KOPT-K1 (cell line): ENCODE measurements around the gene USP36.
A peak's percentile ranks its signal among the peaks of the same experiment; 100 is the strongest.
"Not testable (repeated sequence)": the region's sequence is repeated elsewhere in the genome, so short reads cannot be mapped to it uniquely, and the experiment has no call there.

ENCODE experiments used
- H3K27ac ChIP-seq: fragments of 200-600 bp; sonication (generic); 2 replicates; pipeline ENCODE4 v1.5.1; 2016; ENCODE audit warnings: antibody characterized with exemption, mild to moderate bottlenecking, low read depth, low read length; ENCODE audit not compliant: poor library complexity, severe bottlenecking
- H3K36me3 ChIP-seq: fragments of 200-600 bp; sonication (generic); 2 replicates; pipeline ENCODE4 v1.5.1; 2017; ENCODE audit warnings: antibody characterized with exemption, mild to moderate bottlenecking, low read length, moderate library complexity; ENCODE audit not compliant: insufficient read depth
- H3K9me3 ChIP-seq: fragments of 200-600 bp; sonication (generic); 2 replicates; pipeline ENCODE4 v1.5.1; 2017; ENCODE audit warnings: antibody characterized with exemption, low read length, mild to moderate bottlenecking; ENCODE audit not compliant: insufficient read depth, poor library complexity, severe bottlenecking

Gene USP36

DNA sequence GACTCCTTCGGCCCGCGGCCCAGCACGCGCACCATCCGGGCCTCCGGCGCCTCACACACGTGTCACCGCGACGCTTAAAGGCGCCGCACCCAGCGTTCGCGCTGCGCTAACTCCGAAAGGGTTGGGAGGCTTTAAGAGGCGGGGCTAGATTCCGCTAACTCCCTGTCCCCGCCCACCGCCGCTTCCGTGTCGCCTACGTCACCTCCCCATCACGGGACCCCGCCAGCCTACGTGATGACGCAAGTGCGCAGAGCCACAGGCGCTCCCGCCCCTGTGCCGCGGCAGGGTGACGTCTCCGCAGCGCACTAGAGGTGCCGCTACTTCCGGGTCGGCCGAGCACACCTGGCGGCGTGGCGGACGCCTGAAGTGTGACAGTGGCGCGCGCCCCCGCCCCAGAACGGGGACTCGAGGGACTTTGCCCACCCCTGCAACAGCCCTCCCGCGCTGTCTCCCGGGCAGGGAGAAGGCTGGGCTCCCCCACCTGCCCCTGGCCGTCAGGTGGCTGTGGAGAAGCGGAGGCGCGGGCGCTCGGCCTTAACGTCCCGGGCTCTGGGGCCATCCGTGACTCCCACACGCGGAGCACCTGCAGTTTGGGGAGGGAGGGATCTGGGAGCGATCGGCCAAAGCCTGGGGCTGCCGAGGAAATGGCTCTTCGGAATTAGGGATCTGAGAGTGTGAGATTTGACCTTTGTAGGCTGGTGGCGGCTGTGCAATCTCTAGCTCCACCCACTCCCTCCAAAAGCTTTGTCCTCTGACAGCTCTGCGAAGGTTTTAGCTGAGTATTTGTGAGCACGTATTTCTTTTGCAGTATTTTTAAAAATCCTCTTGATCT is at the start of gene USP36:
USP36 (minus strand) TSS at position 35 of the 832 bp plus-strand sequence. CDS start 4,451 bp downstream, outside the sequence.
- Histone ChIP-seq H3K36me3 (peaks cover 26% of the 10 kb centered on the region), H3K9me3 (no peaks in the 10 kb centered on the region), H3K27ac (peak within 1 kb of the TSS; percentile 90)

DNA sequence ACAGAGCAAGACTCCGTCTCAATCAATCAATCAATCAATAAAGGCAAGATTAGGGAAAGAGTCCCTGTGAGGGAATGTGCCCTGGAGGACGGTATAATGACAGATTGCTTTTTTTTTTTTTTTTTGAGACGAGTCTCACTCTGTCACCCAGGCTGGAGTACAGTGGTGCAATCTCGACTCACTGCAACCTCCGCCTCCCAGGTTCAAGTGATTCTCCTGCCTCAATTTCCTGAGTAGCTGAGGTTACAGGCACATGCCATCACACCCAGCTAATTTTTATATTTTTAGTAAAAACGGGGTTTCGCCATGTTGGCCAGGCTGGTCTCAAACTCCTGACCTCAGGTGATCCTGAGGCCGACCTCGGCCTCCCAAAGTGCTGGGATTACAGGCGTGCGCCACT is 49.5 kb upstream of the USP36 start:
- not testable (repeated sequence) for H3K36me3 ChIP-seq, H3K27ac ChIP-seq, H3K9me3 ChIP-seq

DNA sequence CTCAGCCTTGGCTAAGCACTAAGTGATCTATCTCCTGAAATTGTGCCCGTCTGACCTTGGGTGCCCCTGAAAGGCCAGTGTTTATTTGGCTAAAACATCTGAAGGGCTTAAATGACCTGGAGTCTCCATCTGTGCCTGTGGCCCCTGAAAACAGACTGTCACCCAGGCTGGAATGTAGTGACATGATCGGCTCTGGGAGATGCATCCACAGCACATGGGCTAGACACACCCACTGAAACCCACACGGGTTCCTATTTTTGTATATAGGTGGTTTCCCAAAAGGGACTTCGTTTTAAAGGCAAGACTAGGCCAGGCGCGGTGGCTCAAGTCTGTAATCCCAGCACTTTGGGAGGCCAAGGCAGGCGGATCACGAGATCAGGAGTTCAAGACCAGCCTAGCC is 48.9 kb upstream of the USP36 start:
- H3K9me3 ChIP-seq: no peaks in the 10 kb centered on the region
- no peak overlapping the region for H3K27ac ChIP-seq
- H3K36me3 ChIP-seq: no peaks in the 10 kb centered on the region

DNA sequence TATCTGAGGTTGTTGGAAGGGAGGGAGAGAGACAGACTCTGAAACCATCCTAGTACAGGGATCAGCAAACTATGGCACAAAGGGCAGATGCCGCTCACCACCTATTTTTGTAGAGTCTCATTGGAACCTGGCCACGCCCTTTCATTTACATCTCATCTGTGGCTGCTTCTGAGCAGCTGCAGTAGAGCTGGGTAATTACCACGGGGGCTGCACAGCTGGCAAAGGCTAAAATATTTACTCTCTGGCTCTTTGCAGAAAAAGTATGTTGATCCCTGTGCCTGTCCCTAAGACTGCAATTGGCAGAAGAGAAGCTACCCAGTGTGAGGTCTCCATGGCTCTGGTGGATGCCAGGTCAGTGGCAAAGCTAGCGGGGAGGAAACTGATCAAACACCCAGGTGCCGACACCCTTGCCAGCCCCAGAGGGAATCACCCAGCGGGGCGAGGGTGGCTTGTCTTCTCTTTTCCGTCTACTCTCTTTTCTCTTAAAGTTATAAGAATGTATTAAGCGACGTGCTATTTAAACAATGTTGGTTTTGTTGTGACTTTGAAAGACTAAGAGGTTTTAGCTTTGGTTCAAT is 48.4 kb upstream of the USP36 start:
- no peaks in the 10 kb centered on the region for H3K36me3 ChIP-seq
- no peaks in the 10 kb centered on the region for H3K9me3 ChIP-seq
- H3K27ac ChIP-seq: no peak overlapping the region

DNA sequence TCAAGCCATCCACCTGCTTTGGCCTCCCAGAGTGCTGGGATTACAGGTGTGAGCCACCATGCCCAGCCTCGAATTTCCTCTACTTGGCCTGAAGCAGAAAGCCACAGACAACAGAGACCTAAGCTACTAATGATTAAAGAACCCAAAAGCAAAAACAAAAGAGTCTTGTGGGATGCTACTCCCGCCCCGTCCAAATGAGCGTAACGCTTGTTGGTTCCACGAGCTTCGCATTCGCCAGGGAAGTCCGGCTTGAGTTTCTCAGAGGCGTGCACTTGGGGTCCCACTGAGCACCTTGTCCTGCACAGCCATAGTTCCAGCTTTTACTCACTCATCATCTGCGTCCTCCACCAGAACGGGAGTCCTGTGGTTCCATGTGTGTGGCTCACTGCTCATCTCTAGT is 46.3 kb upstream of the USP36 start:
- Histone ChIP-seq H3K27ac (no peak overlapping the region), H3K36me3 (no peaks in the 10 kb centered on the region), H3K9me3 (no peaks in the 10 kb centered on the region)

DNA sequence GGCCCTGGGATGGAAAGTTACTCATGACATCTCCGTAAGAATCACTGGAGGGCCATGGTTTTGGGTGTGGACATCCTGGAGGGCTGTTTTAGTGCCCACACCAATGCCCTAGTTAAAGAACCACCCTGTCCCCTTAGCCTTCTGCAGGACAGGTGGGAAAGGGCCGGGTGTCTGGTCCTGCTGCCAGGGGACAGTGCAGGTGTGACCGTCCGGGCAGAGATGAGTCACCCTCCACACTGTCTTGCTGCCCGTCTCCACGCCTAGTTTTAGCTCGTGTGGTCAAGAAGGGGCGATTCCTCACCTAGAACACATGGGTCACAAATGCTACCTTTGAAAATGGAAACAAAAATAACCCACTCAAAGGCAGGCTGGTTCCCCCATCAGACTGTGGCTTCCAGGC is 45.3 kb upstream of the USP36 start:
- Histone ChIP-seq H3K27ac (no peak overlapping the region), H3K36me3 (no peaks in the 10 kb centered on the region), H3K9me3 (no peaks in the 10 kb centered on the region)

DNA sequence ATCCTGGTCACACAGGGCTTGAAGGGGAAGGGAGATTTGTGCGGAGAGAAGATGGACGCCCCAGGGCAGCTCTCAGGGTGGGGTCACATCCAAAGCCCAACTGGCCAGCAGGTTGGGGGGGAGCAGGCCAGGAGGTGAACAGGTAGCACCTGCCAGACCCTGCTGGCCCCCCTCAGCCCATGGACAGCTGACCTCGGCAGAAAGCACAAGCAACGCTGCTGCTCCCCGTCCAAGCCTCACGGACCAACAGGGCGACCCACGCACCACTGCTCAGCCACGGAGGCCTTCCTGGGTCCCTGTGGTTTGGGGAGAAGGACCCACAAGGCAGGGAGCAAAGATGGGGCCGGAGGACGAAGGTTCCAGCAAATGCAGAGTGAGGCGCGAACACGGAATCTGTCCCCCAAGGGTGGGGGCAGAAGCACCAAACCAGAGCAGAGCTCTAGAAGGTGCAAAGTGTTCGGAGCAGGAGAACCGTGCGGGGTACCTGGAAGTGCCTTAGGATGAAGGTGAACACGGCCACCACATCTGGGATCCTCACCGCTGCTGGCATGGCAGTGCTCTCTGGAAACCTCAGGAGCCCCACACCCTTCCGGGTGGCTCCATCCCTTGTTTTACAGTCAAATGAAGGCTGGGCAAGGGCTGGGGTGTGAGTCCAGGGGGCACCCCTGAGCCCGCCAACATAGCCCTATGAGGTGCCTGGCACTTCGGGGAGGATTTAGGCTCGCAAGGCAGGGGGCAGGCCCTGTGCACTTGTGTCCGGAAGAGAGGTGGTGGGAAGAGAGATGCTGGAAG is 44.5 kb upstream of the USP36 start:
- H3K27ac ChIP-seq: no peak overlapping the region
- H3K9me3 ChIP-seq: no peaks in the 10 kb centered on the region
- no peaks in the 10 kb centered on the region for H3K36me3 ChIP-seq

DNA sequence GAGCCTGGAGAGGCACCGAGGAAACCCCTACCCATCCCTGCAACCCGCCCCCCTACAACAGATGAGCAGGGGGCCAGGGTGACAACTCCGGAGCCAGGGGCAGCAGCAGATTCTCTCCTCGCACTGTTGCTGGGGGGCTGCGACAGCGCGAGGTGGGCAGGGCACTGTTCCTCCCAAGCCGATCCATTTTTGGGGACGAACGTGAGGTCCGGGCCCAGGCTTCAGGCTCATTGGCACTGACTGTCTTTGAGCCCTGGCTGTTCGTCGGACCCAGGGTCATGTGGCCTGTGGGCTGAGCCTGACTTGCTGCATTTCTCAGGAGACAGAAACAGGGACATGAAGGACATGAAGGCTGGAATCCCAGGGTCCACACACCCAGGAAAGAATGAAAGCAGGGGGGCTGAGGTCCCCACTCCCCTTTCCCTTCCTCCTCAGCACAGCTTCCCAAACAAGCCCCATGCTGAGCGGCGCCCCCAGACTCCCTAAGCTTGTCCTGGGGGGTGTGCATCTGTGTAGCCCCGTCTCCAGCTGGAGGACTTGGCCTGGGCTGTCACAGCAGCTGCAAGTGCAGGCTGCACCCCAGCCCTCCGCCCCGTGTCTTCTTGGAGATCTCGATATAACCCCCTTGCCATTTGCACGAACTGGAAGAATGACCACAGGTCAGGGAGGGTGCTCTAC is 43.7 kb upstream of the USP36 start:
- no peaks in the 10 kb centered on the region for H3K36me3 ChIP-seq
- no peaks in the 10 kb centered on the region for H3K9me3 ChIP-seq
- no peak overlapping the region for H3K27ac ChIP-seq

DNA sequence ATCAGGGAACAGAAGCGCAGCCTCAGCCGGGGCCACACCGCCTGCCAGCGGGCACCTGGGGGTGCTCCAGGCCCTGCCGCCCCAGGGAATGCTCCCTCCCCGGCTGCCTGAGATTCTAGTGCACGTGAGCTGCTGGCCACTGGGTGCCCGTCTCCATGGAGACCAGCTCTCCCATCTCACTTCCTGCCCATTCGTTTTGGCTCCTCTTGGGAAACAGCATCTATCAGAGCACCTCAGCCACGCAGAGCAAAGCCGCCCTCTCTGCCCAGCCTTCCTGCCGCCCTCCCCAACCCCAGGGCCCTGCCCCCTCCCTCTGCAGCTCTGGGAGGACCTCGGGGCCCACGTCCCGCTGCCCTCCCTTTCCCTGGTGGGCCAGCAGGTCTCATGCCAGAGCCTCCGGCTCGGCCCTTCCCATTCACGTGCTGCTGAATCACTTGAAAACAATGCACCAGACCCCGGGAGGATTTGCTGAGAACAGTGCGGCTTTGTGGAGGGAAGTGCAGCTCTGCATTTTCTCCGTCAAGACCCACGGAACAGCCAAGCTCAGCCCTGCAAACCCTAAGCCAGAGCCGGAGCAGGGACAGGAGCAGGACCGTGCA is 43.0 kb upstream of the USP36 start:
- no peak overlapping the region for H3K27ac ChIP-seq
- H3K36me3 ChIP-seq: no peaks in the 10 kb centered on the region
- H3K9me3 ChIP-seq: no peaks in the 10 kb centered on the region

DNA sequence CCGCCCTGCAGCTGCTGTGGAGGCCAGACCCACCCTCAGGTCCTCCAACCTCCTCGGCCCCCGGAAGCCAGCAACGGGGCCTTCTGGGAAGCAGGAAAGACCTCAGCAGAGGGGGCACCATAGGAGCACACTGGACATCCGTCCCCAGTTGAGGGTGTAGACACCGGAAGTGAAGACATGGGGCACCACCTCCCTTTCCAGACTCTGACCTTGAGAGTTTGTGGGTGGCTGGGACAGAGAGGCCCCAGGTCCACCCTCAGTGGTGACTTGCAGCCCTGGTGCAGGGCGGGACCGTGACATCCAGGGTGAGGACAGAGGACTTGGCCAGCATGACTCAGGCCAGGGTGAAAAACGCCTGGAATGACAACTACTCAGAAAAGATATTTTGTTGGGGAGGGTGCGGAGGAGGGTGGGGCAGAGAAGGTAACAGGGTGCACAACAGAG is 42.5 kb upstream of the USP36 start:
- no peak overlapping the region for H3K27ac ChIP-seq
- H3K9me3 ChIP-seq: no peaks in the 10 kb centered on the region
- H3K36me3 ChIP-seq: no peaks in the 10 kb centered on the region

DNA sequence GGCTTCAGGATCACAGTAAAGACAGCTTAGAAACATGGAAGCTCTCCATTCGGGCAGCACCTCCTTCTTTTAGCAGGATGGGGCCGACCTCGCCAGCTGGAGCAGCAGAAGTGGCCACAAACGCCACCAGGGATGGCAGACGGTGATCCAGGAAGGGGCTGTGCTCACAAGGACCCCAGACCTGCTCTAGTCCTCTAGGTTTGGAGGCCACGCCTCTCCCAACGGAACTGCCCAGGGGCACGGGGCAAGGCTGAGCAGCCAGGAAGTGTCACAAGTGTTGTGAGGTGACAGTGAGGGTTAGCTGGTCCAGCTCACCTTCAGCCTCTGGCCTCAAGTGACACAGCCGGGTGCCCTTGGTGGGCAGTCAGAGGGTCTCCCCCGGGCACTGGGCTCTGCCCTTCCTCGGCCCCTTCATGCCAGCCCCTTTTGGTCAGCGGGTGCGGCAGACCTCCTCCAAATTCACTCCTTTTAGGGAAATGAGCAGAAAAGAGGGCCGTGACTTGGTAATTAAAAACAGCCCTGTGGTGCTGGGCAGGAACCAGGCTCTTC is 42.0 kb upstream of the USP36 start:
- Histone ChIP-seq H3K9me3 (no peaks in the 10 kb centered on the region), H3K36me3 (no peaks in the 10 kb centered on the region), H3K27ac (no peak overlapping the region)

DNA sequence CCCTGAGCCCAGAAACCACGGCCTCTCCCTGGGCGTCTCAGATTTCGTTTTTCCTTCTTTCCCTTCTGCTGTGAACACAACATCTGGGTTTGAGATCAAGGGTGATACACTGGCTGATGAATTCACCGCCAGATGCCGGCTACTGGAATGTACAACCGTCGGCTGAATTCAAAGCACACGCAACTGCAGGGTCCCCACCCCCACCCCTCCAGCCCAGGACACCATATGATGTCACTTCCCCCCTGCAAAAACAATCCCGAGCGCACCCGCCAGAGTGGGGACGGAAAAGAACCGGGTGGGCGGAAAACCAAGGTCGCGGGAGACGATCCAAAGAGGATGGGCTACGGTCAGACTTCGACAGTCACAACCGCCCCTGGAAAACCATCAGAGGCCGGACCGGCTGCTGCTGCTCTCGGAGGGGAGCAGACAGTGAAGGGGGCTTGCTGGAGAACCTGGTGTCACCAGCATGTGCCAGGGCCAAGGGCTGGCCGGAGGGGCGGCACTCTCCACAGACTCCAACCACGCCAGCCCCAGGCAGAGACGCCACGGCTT is 39.1 kb upstream of the USP36 start:
- H3K27ac ChIP-seq: peak overlapping the region; percentile 46
- no peaks in the 10 kb centered on the region for H3K9me3 ChIP-seq
- H3K36me3 ChIP-seq: no peaks in the 10 kb centered on the region

DNA sequence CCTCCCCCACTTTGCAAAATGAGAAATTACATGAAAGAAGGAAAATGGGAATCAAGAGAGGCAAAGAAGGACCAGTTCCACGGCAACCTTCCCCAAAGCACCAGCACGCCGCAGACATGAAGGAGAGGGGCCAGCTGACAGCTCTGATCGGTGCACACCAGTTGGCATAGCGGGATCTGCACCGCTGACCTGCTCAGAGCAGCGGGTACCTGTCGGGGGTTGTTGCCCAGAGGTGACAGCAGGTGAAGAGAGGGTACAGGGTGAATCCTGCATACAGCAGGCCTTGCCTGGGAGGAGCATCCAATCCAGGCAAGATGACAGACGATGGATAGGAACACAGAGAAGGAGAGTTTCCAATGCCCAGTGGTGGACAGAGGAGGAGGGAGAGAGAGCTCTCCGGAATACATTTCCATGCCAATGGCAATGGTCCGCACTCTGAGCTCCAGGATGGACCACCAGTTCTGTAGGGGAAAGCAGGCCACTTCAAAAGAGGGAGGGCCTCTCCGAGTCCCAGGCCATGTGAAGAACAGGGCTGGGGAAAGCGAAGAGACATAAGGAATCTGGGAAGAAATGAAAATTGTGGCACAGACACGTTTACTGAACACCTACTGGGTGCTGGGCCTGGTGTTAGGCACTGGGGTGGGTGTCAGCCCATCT is 38.4 kb upstream of the USP36 start:
- H3K36me3 ChIP-seq: no peaks in the 10 kb centered on the region
- no peaks in the 10 kb centered on the region for H3K9me3 ChIP-seq
- peak overlapping the region; percentile 46 for H3K27ac ChIP-seq

DNA sequence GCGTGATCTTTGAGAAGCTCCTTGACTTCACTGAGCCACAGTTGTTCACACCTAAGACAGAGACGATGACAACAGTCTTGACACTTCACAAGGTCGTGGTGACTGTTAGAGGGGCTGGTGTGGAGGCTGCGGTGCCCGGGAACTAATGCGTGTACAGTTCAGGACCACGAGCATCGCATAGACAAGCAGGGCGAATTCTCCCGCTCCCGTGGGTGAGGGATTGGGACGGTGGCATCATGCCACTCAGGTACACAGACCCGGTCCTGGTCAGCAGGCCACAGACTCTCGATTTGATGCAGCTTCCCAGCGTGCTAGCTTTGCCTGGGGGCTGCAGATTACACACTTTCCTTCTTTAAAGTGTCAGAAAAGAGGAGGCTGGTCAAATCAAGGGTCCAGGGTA is 37.6 kb upstream of the USP36 start:
- peak overlapping the region; percentile 46 for H3K27ac ChIP-seq
- no peaks in the 10 kb centered on the region for H3K9me3 ChIP-seq
- H3K36me3 ChIP-seq: no peaks in the 10 kb centered on the region
